ENCODE results near the gene TMPRSS4.

TMPRSS4 gene

DNA sequence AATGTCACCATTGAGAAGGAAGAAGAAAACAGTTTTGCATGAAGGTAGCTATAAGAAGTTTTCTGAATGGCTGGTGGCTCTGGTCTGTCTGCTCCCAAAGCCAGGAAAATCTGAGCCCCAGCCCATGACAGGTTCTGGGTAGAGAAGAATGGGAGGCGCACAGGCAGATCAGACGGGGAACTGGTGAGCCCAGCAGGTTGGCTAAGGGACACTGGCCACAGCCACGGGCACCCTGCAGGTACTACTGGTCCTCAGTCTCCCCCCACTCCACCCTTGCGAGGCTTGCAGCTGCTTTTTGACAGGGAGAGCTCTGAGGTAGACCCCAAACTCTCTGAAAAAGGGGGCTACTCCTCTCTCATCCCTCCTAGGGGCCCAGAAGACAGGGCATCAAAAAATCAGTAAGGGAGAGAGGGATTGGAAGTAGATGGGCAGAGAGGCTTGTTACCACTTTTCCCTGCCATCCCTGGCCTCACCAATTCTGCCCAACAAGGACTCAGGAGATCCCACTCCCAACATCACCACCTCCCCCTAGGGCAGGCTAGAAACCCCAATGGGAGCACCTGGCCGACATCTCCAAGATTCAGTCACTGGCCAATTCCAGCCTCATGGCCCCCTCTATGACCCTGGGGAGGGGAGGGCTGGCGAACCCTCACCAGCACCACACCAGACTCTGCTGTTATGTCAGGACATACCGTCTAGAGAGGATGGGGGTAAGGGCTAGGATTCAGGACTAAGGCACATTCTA is 58.3 kb downstream of the TMPRSS4 start:
- no peak for ATAC-seq
- no peak for DNase-seq

DNA sequence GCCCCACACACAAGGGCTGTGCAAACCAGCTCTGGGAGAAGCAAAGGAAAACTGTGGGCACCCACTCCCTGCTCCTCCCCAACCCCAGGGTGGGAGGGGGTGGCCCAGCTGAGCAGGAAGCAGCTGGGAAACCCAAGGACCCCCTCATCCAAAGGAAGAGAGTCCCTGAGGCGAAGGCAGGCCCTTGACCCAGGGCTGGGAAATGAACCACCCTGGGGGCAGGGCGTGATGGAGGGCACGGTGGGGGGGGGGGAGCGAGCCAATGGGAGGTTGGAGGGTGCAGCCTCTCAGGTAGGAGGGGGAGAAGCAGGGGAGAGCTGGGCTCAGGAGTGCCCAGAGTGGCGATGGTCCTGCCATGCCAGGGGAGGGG is 58.9 kb downstream of the TMPRSS4 start:
- DNase-seq (no peak), ATAC-seq (no peak)

DNA sequence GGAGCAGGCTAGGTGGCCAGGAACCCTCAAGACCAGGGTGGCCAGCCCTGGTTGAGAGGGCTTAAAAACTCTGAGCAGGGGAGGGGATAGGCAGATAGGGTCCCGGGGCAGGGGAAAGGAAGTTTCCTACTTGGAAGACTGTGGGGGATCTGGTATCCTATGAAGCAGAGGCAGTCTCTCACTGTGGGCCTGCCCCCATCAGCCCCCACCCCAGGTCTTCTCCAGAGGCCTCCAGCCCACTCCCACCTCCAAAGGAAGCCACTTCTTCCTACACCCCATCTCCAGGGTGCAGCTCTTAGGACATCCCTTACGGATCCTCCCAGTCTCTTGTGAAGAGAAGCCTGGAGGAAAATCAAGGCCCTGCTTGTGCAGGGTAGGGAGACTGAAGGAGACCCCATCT is 59.5 kb downstream of the TMPRSS4 start:
- ATAC-seq: no peak

DNA sequence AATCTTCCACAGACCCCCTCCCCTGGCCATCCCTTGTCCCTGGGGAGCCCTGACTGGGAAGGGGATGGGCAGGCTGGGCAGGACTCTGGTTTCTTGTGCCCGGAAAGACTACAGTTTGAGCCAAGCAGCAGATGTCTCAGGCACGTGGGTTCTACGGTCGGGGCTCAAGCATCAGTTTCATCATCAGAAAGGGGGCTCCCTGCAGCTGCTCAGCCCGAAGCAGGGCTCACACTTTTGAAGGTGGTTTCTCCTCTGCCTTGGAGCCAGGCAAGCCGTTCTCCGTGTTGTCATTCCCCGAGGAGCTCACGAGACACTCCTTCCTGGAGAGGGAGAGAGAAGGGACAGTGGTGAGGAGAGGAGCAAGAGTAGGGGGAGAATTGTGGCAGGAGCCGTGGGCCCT is 59.9 kb downstream of the TMPRSS4 start:
- DNase-seq: no peak

More for the DNA sequence above, 59.5 kb downstream of the TMPRSS4 start:
- DNase-seq: no peak

DNA sequence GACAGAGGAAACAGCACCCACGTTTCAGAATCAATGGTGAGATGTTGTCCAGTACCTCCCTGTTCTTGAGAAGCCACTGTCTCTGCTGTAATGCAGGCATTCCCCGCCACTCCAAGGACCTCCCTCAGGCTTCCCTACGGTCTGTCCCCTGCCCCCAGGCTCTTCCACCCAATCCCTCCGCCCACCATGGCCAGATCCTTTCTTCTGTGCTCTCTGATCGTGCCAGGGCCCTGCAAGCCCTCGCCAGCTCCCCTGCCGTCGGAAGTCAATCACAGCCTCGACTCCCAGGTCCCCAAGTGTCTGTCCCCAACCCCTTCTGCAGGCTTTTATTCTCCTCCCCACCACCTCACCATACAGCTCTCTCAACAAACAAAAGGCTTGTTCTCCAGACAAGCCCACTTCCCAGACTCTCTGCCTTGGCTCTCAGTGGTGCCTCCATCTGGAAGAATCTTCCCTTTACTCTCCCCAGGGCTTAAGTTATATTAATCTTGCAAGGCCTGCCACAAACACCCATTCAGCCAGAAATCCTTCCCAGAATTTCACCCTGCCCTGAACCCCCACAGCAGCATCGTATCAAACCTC is 62.1 kb downstream of the TMPRSS4 start:
- ATAC-seq: no peak

More for the DNA sequence above, 59.9 kb downstream of the TMPRSS4 start:
- ATAC-seq: no peak

DNA sequence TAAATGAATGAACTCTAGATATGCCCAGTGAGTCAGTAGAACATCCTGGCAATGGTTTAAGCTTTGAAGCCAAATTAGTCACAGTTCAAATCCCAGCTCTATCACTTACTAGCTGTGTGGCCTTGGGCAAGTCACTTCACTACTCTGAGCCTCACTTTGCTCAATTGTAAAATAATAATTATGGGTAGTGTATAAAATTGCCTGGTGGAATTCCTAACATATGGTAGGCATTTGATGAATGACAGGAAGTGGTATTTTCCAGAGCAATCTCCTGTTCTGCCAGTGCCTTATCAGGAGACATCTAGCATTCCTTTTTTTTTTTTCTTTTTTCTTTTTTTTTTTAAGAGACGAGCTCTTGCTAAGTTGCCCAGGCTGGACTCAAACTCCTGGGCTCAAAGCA is 62.7 kb downstream of the TMPRSS4 start:
- ATAC-seq: no peak
- DNase-seq: no peak

More for the DNA sequence above, 62.1 kb downstream of the TMPRSS4 start:
- DNase-seq: no peak

DNA sequence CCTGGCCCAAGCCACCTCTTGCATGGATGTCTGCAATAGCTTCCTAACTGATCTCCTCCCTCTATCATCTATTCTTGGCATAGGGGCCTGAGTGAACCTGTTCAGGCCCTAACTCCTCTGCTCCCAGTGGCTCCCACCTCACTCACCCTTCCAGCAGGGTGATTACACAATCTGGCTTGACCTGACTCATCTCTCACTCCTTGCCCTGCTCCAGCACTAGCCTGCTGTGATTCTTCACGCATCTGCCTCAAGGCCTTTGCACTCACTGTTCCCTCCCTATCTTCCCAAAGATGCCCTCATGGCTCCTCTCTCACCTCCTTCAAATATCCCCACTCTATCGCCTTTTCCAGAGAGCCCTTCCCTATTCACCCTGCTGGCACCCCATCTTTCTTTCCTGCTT is 65.2 kb downstream of the TMPRSS4 start:
- no peak for DNase-seq
- ATAC-seq: no peak

DNA sequence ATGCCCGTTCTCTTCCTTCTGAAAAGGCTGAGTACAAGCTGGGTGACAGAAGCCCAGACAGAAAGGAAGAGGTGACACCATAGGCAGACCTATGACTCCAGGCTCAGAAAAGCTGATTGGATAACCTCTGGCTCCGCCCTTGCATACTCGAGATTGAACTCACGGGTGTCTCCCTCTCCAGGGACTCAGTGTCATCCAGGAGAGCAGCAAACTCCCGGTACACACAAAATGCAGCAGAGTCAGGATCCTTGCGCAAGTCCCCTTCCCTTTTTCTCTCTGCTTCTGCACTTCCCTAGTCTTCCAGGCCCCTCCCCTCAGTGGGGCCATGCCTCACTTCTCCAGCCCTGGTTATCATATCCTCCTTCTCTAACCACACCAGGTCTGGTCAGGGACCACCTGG is 65.9 kb downstream of the TMPRSS4 start:
- no peak for DNase-seq
- no peak for ATAC-seq

DNA sequence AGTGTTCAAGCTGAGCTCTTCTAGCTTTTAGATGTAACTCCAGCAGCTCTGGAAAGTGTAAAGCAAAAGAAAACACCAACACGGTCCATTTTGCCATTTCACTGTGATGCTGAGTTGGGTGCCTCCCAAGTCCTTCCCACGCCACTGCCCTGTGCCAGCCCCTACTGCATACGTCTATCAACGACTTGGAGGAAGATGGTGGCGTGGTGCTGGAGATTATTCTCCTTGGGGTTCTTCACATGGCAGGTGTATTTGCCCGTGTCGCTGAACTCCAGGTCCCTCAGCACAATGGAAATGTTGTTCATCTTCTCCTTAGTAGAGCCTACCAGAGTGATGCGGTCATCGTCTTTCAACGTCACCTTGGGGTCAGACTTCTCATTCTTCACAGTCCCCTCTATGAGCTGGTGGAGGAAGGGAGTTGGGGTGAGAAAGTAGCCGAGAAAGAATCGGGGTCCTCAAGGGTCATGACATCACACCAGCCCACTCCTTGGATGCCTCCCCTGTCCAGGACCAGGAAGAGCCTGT is 66.8 kb downstream of the TMPRSS4 start:
- ATAC-seq (no peak), DNase-seq (no peak)

DNA sequence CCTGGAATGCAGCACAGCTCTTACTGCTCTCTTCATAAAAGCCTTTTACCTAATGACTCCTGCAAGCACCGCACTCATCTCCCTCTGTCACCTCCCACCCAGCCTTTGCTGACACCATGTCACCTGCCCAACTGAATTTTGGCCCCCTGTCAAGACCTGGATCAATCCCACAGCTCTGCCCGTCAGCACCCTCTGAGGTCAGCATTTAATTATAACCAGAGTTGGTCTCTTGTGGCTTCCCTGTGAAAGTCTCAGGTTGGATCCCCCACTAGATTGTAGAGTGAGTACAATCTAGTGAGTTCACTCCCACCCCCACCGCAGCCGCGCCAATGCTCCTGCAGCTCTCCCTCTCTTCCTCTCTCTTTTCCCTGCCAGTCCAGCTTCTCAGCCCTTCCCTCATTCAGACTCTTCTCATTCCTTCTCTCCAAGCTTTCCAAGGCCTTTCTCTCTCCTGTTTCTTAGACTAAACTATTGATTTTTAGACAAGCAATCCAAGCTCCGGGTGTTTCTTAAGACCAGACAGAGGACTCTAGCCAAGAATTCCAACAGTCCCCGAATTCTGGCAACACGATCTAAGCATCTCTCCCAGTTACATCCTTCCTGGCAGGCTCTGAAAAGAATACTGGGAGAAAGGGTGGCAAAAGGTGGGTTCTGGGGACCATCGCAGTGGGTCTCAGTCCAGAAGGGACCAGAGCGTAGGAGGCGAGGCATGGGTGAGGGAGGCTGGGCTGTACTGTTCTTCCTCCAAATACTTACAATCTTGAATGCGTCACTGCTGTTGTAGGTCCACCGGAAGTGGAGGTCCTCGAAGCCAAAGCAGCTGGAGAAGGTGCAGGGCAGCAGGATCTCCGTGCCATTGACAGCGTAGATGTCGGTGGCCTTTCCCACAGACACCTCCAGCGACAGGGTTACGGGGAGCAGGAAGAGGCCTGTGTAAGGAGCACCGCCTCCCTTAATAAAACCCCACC is 67.7 kb downstream of the TMPRSS4 start:
- no peak for DNase-seq
- ATAC-seq: no peak

DNA sequence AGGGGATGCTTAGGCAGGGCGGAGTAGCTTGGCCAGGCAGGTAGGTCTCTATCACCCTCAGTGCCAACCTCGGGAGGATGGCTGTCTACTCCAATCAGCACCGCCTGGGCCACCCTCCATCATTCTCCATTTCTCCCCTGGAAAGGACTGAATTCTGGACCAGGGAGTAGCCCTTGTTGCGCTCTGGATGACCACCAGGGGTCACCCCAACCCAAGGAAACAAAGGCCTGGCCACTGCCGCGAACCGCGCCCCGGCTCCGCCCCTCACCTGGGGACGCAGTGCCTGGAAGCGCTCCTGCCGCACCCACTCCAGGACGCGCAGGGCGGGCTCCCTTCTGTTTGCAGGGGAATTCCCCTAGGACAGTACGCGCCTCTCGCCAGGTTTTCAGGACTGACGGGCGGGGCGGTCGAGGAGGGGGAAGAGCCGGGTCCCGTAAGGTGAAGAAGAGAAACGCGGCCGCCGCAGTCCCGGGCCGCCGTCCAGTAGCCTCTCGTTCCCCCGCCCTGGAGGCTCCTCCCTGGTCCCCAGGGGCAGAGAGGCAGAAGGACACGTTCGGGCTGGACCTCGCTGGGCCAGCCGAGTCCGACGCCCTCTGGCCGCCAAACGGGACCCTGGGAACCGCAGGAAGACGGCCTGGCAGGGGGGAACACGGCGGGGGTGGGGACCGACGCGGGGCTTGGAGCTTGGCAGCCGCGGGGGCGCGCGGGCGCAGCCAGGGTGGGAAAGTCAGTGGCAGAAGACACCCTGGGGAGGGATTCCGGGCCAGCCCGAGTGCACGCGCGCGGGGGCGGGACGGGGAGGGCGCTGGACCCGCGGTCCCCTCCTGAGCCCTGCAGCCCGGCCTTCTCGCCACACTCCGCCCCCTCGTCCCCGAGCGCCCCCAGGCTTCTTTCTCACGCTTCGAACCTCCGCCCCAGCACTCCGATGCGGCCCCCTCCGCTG is 68.7 kb downstream of the TMPRSS4 start:
- peak; percentile 98 for ATAC-seq
- DNase-seq: peak; percentile 94

DNA sequence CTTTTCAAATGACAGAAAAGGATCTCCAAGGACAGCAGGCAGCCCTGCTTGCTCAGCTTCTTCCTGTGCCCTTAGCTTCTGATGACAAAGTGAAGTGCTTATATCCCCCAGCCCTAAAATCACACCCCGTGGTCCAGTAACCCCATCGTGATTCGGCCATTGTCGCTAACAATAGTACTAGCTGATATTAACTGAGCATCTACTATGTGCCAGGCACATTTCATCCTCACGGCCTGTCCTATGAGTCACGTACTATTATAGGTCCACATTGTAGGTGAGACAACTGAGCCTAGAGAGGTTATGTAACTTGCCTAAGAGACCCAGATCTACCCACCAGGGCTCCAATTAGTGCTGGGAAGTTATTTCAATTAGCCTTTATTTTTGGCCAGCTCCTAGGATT is 69.7 kb downstream of the TMPRSS4 start:
- DNase-seq: no peak
- ATAC-seq: no peak

DNA sequence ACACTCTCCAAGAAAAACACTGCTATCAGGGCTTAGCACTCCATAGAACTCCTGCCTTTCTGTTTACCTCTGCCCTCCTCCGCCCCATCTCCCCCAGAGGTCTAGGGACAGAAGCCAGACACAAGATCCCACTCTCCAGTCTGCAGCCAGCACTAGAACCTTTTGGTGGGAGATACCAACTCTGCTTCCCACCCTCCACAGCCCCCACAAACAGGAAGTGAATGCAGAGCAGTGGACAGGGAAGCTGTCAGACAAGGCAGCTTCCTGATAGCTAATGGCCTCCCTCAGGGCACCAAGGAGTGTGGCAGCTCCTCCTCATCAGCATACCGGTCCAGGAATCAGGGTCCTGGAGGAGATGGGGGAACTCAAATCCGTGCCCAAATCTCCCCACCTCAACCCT is 70.6 kb downstream of the TMPRSS4 start:
- ATAC-seq: no peak
- no peak for DNase-seq

DNA sequence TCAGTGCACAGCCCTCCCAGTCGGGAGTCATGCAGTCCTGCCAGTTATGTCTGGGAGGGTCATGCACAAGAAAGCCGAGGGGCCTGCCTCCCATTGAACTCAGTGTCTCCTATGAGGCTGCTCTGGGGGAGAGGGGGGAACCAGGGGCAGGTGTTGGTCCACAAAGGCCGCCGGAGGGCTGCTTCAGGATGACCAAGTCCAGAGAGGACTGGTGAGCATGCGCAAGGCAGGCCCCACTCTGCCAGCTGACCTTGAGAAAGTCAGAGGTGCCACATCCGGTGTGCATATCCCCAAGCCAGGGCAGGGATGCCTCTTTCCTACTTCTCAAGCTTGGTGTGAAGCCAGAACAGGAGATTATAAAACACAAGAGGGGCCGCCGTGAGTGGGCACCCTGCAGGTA is 71.4 kb downstream of the TMPRSS4 start:
- no peak for ATAC-seq
- DNase-seq: no peak

DNA sequence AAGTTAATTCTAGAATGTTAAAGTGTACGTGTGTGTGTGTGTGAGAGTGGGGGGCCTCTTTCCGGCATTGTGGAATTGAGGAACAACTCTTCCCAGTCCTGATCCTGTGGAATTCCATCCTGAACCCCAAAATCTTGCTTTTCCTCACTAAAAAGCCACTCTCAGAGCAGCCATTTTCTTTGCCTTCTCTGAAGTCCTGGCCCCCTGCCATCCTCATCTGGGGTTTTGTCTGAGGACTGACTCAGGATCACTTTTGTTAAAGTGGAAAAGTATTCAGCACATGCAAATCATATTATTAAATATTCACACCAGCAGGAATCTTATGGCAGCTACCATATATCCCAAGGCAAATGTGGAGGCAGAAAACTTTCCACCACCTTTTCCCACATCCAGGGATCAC is 72.0 kb downstream of the TMPRSS4 start:
- ATAC-seq: no peak
- no peak for DNase-seq

DNA sequence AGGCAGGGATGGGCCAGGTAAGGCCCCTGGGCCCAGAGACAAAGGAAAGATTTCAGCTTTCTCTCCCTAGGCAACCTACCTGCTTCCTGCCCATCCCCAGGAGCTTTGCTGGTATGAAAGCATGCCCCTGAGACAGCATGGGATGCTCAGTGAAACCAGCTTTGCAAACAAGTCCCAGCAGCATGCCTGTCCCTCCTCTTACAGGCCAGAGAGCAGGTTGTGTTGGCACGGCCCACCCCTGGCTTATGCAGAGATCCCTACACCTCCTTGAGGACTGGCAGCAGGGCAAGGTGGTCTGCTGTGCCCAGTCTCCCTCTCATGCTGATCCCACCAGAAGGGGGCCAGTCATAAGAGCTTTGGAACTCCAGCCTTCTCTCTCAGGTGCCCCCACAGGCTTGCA is 72.6 kb downstream of the TMPRSS4 start:
- no peak for DNase-seq
- ATAC-seq: no peak

DNA sequence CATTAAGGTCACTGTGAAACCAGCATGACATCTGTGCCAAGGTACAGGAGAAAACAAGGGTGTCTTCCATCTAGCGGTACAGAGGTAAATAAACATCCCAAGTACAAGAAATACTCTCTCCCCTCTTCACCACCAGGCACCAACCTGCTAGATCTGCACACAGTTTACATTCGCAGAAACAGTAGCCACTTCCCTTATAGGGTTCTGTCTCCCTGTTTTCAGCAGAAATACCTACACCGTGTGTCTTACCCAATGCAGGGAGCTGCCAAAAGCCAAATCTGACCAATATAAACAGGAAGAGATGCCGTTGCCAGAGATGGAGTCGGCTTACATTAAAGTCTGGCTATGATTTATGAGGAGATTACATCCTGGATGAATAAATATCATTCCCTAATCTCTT is 74.6 kb downstream of the TMPRSS4 start:
- ATAC-seq (no peak), DNase-seq (no peak)

DNA sequence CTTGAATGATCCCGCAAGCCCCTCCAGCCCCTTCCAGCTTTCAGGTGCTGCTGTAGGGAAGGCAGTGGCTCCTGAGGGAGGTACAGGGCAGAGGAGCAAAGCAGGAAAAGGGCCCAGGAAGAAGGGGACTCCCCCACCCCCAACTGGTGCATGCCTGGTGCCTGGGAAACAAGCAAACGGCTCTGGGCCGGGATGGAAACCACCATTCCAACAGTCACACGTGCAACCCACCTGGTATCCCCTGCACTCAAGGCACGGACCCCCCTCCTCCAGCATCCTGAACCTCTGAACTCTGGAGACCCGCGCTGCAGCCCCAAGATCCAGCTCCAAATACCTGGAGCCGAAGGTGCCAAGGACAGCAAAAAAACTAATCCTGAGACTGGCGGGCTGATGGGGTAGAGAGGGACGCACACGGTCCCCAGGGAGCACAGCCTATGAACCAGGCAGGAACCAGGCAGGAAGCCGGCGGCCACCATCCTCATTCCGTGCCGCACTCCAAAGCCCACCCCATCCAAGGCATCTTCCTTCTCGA is 75.2 kb downstream of the TMPRSS4 start:
- DNase-seq (no peak), ATAC-seq (no peak)

DNA sequence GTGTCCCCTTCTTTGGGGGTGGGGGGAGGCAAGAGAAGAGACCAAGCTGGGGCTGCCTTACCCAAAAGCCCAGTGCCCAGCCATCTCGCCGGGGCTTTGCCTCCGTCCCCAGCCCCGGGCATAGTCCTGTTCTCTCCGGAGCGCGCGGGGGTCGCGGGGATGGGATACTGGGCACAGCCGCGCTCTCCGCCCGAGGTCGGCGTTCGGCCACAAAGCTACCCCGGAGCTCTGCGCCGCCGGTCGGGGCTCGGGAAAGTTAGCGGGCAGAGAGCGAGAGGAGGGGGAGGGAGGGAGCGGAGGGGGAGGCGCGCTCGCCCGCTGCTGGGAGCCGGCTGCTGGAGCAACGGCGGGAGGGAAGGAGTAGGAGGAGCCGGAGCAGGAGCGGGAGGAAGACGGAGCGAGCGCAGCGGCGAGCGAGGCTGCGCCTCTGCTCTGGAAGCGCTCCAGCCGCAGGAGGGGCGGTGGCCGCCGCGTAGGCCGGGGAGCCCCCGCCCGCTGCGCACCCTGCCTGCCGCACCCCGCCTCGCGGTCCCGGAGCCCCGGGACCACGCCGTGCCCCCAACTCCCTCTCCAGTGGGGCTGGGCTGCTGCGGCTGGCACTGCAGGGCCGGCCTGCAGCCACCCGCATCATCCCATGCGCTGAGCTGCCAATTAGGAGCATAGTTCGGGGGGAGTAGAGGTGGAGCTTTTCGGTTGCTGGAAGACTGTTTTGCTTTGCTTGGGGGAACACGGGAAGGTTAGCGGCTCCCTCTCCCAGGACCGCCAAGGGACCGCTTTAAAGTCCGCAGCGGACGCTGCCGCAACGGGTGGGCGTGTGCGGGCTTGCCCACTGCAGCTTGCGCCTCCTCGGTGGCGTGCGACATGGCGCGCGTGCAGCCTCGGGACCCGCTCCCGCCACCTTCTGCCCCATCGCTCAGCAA is 75.9 kb downstream of the TMPRSS4 start, which contains the start of gene SCN4B:
Gene SCN4B, minus strand, starts transcription at position 272 of the 920 bp plus-strand sequence. Its CDS starts 150 bp downstream, at position 122.
- DNase-seq: no peak

DNA sequence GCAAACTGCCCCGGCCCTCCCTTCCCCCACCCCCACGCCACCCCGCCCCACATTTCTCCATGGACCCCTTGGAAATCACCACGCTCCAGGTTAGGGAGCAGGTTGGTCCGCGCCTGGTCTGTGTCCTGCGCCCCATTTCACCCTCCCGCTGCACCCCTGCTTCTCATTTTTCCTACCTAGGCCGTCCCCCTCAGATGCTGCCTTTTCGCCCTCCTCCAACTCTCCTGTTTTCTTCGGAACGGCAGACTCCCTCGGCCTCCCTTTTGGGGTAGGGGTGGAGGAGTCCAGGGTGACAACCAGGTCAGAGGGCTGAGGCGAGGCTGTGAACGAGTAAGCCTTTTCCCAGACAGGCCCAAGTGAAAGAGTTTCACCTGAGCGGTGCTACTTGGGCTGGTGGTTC is 76.6 kb downstream of the TMPRSS4 start:
- DNase-seq: no peak

More for the DNA sequence above, 75.9 kb downstream of the TMPRSS4 start, which contains the start of gene SCN4B:
- ATAC-seq: peak; percentile 38

More for the DNA sequence above, 76.6 kb downstream of the TMPRSS4 start:
- ATAC-seq: no peak

All from stimulated activated naive CD8-positive, alpha-beta T cell treated with anti-CD3 and anti-CD28 coated beads, Interleukin-15, Interleukin-2, amounts not matched to agents 100 U/mL and 50 U/mL, for 24 hours (primary cell).